Measurements from ENCODE around the gene TIGD6. TPM values are rescaled to one million over a fixed set of nuclear protein-coding genes. Genes with fewer than 3 reads are reported as not detected.

Gene TIGD6
- total RNA-seq, 1 donor from 2014 or later, result 4.1 TPM

DNA sequence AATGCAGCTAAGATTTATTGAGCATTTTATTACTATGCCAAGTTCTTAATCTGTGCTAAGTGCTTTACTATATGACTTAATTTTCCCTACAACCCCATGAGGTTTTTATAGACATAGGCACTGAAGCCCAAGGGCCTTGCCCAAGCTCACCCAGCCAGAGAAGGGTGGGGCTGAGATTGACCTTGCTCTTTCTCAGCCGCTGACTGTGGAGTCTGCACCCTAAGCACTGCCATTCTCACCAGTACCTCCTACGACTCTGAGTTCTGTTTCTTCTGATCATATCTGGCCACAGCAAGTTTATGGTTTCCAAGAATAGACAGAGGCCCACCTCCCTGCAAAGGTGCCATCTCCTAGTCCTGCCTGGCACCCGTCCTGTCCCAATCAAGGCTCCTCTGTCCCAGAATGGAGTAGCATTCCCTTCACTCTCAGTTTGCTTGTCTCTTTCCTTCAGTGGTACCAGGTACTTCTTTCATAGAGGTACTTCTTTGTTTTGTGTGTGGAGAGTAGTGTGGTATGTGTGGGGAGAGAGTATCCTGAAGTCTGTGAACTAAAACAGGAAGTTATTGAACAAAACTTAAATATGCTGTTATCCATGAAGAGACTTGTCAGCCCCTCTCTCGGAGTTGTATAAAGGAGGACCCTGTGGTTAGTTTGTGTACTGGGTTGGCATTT lies 43.3 kb upstream of the TIGD6 start:
- Histone ChIP-seq H3K4me3 (ENCODE audit: low read depth, low read length) (no peak overlapping the region), H3K36me3 (ENCODE audit: control insufficient read depth, insufficient read depth, low read length) (peaks cover 6% of the 10 kb centered on the region), H3K27me3 (ENCODE audit: control insufficient read depth, insufficient read depth, low read length) (no peaks in the 10 kb centered on the region)
- TF ChIP-seq, protein P1, sequence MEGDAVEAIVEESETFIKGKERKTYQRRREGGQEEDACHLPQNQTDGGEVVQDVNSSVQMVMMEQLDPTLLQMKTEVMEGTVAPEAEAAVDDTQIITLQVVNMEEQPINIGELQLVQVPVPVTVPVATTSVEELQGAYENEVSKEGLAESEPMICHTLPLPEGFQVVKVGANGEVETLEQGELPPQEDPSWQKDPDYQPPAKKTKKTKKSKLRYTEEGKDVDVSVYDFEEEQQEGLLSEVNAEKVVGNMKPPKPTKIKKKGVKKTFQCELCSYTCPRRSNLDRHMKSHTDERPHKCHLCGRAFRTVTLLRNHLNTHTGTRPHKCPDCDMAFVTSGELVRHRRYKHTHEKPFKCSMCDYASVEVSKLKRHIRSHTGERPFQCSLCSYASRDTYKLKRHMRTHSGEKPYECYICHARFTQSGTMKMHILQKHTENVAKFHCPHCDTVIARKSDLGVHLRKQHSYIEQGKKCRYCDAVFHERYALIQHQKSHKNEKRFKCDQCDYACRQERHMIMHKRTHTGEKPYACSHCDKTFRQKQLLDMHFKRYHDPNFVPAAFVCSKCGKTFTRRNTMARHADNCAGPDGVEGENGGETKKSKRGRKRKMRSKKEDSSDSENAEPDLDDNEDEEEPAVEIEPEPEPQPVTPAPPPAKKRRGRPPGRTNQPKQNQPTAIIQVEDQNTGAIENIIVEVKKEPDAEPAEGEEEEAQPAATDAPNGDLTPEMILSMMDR (IDR thresholded peaks at IDR 0.05; ENCODE audit: insufficient read depth, low read length, poor library complexity, severe bottlenecking), result no peak
- DNase-seq (ENCODE audit: low read depth), result no peak

DNA sequence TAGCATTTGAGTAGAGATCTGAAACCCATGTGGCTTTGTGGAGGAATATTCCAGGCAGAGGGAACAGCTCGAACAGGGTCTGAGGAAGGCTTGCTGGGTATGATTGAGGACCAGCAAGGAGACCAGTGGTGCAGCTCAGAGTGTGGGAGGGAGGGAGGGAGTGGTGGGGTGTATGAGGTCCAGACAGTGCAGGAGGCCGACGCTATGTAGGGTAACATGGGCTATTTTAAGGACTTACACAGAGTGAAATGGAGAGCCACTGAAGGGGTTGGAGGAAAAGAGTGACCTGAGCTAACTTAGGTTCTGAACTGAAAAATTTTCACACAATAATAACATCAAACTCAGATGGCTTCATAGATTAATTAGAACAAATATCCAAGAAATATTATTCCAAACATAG lies 42.0 kb upstream of the TIGD6 start:
- DNase-seq (ENCODE audit: low read depth), result no peak
- Histone ChIP-seq H3K27me3 (ENCODE audit: control insufficient read depth, insufficient read depth, low read length) (no peaks in the 10 kb centered on the region), H3K4me3 (ENCODE audit: low read depth, low read length) (no peak overlapping the region), H3K36me3 (ENCODE audit: control insufficient read depth, insufficient read depth, low read length) (peaks cover 6% of the 10 kb centered on the region)
- TF ChIP-seq, protein P1 (IDR thresholded peaks at IDR 0.05; ENCODE audit: insufficient read depth, low read length, poor library complexity, severe bottlenecking), result no peak

GRCh38 chr5:150038547-150038946 lies 38.1 kb upstream of the TIGD6 start:
- no peaks in the 10 kb centered on the region for H3K27me3 ChIP-seq (ENCODE audit: control insufficient read depth, insufficient read depth, low read length)
- TF ChIP-seq, protein P1 (IDR thresholded peaks at IDR 0.05; ENCODE audit: insufficient read depth, low read length, poor library complexity, severe bottlenecking), result no peak
- DNase-seq (ENCODE audit: low read depth), result no peak
- H3K4me3 ChIP-seq (ENCODE audit: low read depth, low read length), result no peak overlapping the region
- H3K36me3 ChIP-seq (ENCODE audit: control insufficient read depth, insufficient read depth, low read length), result peaks cover 11% of the 10 kb centered on the region

GRCh38 chr5:150036513-150036912 lies 36.1 kb upstream of the TIGD6 start:
- peaks cover 10% of the 10 kb centered on the region for H3K36me3 ChIP-seq (ENCODE audit: control insufficient read depth, insufficient read depth, low read length)
- no peak overlapping the region for H3K4me3 ChIP-seq (ENCODE audit: low read depth, low read length)
- H3K27me3 ChIP-seq (ENCODE audit: control insufficient read depth, insufficient read depth, low read length), result no peaks in the 10 kb centered on the region
- TF ChIP-seq, protein P1 (IDR thresholded peaks at IDR 0.05; ENCODE audit: insufficient read depth, low read length, poor library complexity, severe bottlenecking), result no peak
- DNase-seq (ENCODE audit: low read depth), result peak; percentile 74

- TF ChIP-seq, protein P1 (IDR thresholded peaks at IDR 0.05; ENCODE audit: insufficient read depth, low read length, poor library complexity, severe bottlenecking), result no peak
- Histone ChIP-seq H3K36me3 (ENCODE audit: control insufficient read depth, insufficient read depth, low read length) (peaks cover 9% of the 10 kb centered on the region), H3K27me3 (ENCODE audit: control insufficient read depth, insufficient read depth, low read length) (no peaks in the 10 kb centered on the region), H3K4me3 (ENCODE audit: low read depth, low read length) (no peak overlapping the region)
- DNase-seq (ENCODE audit: low read depth), result no peak
These were observed 34.9 kb upstream of the TIGD6 start for GRCh38 chr5:150035139-150035895.
